Epithelial cell of proximal tubule (primary cell): ENCODE data around the gene PLEKHG4B. TPM values are rescaled to one million over a fixed set of nuclear protein-coding genes. Genes with fewer than 3 reads are reported as not detected.
A peak's percentile ranks its signal among the peaks of the same experiment; 100 is the strongest.
"Not testable (repeated sequence)": the region's sequence is repeated elsewhere in the genome, so short reads cannot be mapped to it uniquely, and the experiment has no call there.

Experiments used
- DNase-seq: peaks from one replicate; pipeline ENCODE4 v3.0.0-alpha.2; 2011; ENCODE audit warnings: low read depth
- H3K4me3 ChIP-seq: 2 replicates; pipeline ENCODE4 v1.5.1; 2011; ENCODE audit warnings: low read depth, mild to moderate bottlenecking, low read length
- total RNA-seq: library from RNA; depleted of rRNA; stranded (reverse); fragments of >200 nt; gene quantifications from 2 replicates; pipeline ENCODE4 v1.2.3, GENCODE V29; 2015
- TF ChIP-seq, protein P1 (sequence below): conservative IDR thresholded peaks from 2 replicates; pipeline ENCODE4 v1.5.1; 2012; ENCODE audit warnings: low read depth, mild to moderate bottlenecking, low read length

PLEKHG4B gene
- total RNA-seq, 1 donor from 2014 or later, result 3.5 TPM

- DNase-seq, result no peak
- TF ChIP-seq, protein P1, sequence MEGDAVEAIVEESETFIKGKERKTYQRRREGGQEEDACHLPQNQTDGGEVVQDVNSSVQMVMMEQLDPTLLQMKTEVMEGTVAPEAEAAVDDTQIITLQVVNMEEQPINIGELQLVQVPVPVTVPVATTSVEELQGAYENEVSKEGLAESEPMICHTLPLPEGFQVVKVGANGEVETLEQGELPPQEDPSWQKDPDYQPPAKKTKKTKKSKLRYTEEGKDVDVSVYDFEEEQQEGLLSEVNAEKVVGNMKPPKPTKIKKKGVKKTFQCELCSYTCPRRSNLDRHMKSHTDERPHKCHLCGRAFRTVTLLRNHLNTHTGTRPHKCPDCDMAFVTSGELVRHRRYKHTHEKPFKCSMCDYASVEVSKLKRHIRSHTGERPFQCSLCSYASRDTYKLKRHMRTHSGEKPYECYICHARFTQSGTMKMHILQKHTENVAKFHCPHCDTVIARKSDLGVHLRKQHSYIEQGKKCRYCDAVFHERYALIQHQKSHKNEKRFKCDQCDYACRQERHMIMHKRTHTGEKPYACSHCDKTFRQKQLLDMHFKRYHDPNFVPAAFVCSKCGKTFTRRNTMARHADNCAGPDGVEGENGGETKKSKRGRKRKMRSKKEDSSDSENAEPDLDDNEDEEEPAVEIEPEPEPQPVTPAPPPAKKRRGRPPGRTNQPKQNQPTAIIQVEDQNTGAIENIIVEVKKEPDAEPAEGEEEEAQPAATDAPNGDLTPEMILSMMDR, result no peak
- H3K4me3 ChIP-seq, result peak overlapping the region; percentile 59
Observed at GRCh38 chr5:53381-54174, 38.4 kb upstream of the PLEKHG4B start.

DNA sequence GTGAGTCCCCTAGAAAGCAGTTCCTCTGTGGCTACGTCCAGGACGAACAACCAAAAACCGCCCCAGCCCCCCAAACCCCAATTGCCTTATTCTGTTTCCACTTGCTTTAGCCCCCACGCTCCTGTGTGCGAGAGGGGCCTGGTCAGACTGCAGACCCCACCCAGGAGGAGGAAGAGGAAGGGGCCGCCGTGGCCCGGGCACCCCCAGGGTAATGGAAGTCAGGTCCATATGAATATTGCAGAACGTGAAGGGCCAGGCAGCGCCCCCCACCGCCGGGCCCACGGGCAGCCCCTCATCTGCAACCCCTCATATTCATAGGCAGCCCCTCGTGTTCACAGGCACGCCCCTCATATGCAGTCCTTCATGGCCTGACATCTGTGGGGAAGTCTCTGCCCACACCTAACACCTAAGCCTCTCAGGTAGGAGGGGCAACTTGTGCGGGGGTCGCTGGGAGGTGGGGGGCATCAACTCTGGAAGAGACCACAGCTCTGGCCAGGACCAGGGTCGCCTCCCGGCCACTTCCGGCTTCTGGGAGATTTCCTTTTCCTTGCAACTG is 37.7 kb upstream of the PLEKHG4B start:
- TF ChIP-seq, protein P1, result no peak
- no peak for DNase-seq
- peak overlapping the region; percentile 59 for H3K4me3 ChIP-seq

GRCh38 chr5:54876-55569 is 36.9 kb upstream of the PLEKHG4B start:
- no peak for DNase-seq
- no peak overlapping the region for H3K4me3 ChIP-seq
- TF ChIP-seq, protein P1, result no peak

GRCh38 chr5:56561-57290 is 35.2 kb upstream of the PLEKHG4B start:
- TF ChIP-seq, protein P1, result no peak
- DNase-seq, result peak; percentile 1
- H3K4me3 ChIP-seq, result no peak overlapping the region

DNA sequence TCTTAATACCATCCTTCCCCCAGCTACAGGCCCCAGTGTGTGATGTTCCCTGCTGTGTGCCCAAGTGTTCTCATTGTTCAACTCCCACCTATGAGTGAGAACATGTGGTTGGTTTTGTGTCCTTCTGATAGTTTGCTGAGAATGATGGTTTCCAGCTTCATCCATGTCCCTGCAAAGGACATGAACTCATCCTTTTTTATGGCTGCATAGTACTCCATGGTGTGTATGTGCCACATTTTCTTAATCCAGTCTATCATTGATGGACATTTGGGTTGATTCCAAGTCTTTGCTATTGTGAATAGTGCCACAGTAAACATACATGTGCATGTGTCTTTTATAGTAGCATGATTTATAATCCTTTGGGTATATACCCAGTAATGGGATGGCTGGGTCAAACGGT is 31.7 kb upstream of the PLEKHG4B start:
- H3K4me3 ChIP-seq, DNase-seq: not testable (repeated sequence)

DNA sequence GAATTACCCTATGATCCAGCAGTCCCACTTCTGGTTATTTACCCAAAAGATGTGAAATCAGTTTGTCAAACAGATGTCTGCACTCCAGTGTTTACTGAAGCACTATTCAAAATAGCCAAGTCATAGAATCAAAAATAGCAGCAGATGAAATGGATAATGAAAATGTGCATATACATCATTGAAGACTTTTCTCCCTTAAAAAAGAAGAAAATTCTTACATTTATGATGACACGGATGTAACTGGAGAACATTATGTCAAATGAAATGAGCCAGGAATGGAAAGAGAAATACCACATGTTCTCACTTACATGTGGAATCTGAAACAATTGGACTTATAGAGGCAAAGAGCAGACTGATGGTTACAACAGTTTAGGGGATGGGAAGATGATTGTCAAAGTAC is 21.5 kb upstream of the PLEKHG4B start:
- TF ChIP-seq, protein P1, result no peak
- no peak overlapping the region for H3K4me3 ChIP-seq
- DNase-seq, result no peak

- not testable (repeated sequence) for DNase-seq, H3K4me3 ChIP-seq
Observed at GRCh38 chr5:72316-73180, 19.4 kb upstream of the PLEKHG4B start.

GRCh38 chr5:73181-73447 is 18.9 kb upstream of the PLEKHG4B start:
- H3K4me3 ChIP-seq, DNase-seq: not testable (repeated sequence)
